Stimulated activated CD4-positive, alpha-beta T cell treated with anti-CD3 and anti-CD28 coated beads, Interleukin-2, amount 100 ng/mL, for 4 hours (primary cell): ENCODE data around the gene PHC3.

Experiments used
- DNase-seq: peaks from one replicate; pipeline ENCODE4 v3.0.0-alpha.2; 2020; ENCODE audit warnings: low read depth

The PHC3 gene

DNA sequence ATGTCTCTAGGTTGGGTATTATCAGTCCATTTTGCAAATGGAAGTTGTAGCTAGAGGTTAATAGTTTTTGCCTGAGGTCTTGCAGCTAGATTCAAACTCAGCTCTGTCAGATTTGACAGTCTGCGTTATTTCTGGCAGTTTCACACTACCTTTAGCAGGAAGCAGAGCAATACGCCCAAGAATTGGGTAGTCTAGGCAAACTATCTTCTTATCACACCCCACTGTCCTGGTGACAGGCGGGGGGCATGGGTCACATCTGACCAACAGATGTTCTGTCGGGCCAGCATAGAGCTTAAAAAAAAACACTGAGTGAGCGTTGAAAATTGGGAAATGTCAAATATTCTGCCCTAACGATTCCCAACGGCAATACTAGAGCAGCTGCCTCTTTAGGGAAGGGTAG, 138.0 kb downstream of the PHC3 start:
- DNase-seq = no peak

DNA sequence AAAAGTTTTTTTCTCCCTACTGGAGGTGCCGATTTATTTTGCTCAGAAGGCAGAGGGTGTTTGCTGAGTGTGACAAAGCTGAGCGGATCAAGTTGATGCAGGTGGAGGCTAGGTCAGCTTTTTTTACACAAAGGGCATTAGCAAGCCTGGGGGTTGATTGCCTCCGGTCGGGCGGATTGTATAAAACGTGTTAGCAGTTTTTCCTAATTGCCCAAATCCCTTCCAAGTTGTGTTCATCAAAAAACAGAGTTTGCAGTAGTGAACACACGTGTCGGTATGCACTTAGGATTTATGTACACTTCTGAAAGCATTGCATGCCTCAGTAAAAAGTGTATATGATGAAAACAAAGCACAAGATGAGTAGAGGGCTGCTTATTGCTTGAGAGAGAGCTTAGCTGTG, 141.1 kb downstream of the PHC3 start:
- DNase-seq = no peak

DNA sequence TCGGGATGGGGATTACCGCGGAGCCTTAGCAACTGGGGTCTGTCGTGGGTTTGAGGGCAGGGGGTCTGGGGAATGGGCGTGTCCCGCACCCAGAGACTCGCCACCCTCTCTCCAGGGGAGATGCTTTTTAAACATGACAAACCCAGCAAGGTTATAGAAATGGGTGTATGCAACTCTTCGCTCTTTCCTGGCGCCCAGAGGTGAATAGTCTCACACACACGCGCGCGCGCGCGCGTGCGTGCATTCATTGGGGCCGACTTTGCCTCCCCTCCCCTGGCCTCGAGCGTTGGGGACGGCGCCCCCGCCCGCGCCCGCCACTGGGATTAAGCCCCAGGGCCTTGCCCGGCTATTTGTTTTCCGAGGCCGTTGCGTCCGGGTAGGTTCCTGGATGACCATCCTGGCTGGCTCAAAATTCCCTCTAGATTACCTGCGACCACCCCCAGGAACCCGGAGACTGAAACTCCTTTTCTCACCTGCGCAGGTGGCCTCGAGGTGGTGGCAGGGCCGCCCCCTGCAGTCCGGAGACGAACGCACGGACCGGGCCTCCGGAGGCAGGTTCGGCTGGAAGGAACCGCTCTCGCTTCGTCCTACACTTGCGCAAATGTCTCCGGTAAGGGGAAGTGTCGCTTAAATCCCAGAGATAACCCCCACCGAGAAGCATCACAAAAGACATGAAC, 143.0 kb downstream of the PHC3 start:
- DNase-seq = no peak
